GM23248 (cell line): ENCODE measurements around the gene TUBB2B. TPM values are rescaled to one million over a fixed set of nuclear protein-coding genes. Genes with fewer than 3 reads are reported as not detected.

Experiments
- DNase-seq: peaks from one replicate; pipeline ENCODE4 v3.0.0-alpha.2; 2015
- H2AFZ ChIP-seq: fragments of 200-600 bp; sonication (generic); 2 replicates; pipeline ENCODE4 v1.6.1; 2016; ENCODE audit warnings: antibody characterized with exemption
- H3F3A ChIP-seq: fragments of 200-600 bp; sonication (generic); 2 replicates; pipeline ENCODE4 v1.6.1; 2016; ENCODE audit warnings: mild to moderate bottlenecking, antibody characterized with exemption, mixed run types; ENCODE audit not compliant: insufficient read depth
- H3K27ac ChIP-seq: fragments of 200-600 bp; sonication (generic); 2 replicates; pipeline ENCODE4 v1.5.1; 2016; ENCODE audit warnings: mild to moderate bottlenecking
- H3K27me3 ChIP-seq: fragments of 200-600 bp; sonication (generic); replicated peaks from 2 replicates; pipeline ENCODE4 v1.6.1; 2016; ENCODE audit warnings: mild to moderate bottlenecking; ENCODE audit not compliant: insufficient read depth
- H3K36me3 ChIP-seq: fragments of 200-600 bp; sonication (generic); 2 replicates; pipeline ENCODE4 v1.6.1; 2016; ENCODE audit warnings: low read depth, mild to moderate bottlenecking
- H3K4me1 ChIP-seq: fragments of 200-600 bp; sonication (generic); 2 replicates; pipeline ENCODE4 v1.6.1; 2016; ENCODE audit warnings: mild to moderate bottlenecking; ENCODE audit not compliant: insufficient read depth
- H3K4me2 ChIP-seq: fragments of 200-600 bp; sonication (generic); one replicate; pipeline ENCODE4 v1.6.1; 2016; ENCODE audit warnings: mild to moderate bottlenecking; ENCODE audit not compliant: unreplicated experiment
- H3K4me3 ChIP-seq: fragments of 200-600 bp; sonication (generic); 2 replicates; pipeline ENCODE4 v1.5.1; 2016; ENCODE audit warnings: mild to moderate bottlenecking
- H3K79me2 ChIP-seq: fragments of 200-600 bp; sonication (generic); 2 replicates; pipeline ENCODE4 v1.6.1; 2016; ENCODE audit warnings: mild to moderate bottlenecking; ENCODE audit not compliant: insufficient read depth
- H3K9ac ChIP-seq: fragments of 200-600 bp; sonication (generic); 2 replicates; pipeline ENCODE4 v1.6.1; 2016; ENCODE audit warnings: mild to moderate bottlenecking
- H3K9me2 ChIP-seq: fragments of 200-600 bp; sonication (generic); 2 replicates; pipeline ENCODE4 v1.6.1; 2016; ENCODE audit warnings: mixed run types, mild to moderate bottlenecking, moderate library complexity; ENCODE audit not compliant: insufficient read depth
- H3K9me3 ChIP-seq: fragments of 200-600 bp; sonication (generic); one replicate; pipeline ENCODE4 v1.6.1; 2017; ENCODE audit warnings: low read depth
- H4K20me1 ChIP-seq: fragments of 200-600 bp; sonication (generic); 2 replicates; pipeline ENCODE4 v1.6.0; 2016; ENCODE audit not compliant: insufficient read depth
- EZH2 ChIP-seq: fragments of 200-600 bp; sonication (generic); IDR thresholded peaks from 2 replicates; pipeline ENCODE4 v1.6.1; 2018; ENCODE audit warnings: antibody characterized with exemption, mild to moderate bottlenecking; ENCODE audit not compliant: insufficient read depth, poor library complexity, severe bottlenecking
- EZH2phosphoT487 ChIP-seq: fragments of 200-600 bp; sonication (generic); IDR thresholded peaks from 2 replicates; pipeline ENCODE4 v1.6.1; 2018; ENCODE audit warnings: antibody characterized with exemption, moderate library complexity, mild to moderate bottlenecking, low read depth; ENCODE audit not compliant: insufficient read depth
- WGBS, 2 experiments: methylation state at CpG; one replicate each; pipeline ENCODE4 v1.1.6; 2015 to 2017; ENCODE audit warnings: low lambda C conversion rate in 2 of 2, low coverage in 1 of 2; ENCODE audit errors: missing lambda C conversion rate in 2 of 2; 5-methylcytosine and 5-hydroxymethylcytosine counted together
- in situ Hi-C: fragments of 300-500 bp; cut with MboI; formaldehyde crosslinking; loops from 2 replicates; pipeline ENCODE4 v1.15.0; 2020
- polyA plus RNA-seq: library from polyadenylated mRNA; unstranded; fragments of >200 nt; fragmentation: Nextera tagmentation; extraction: Ambion mirVana; gene quantifications from 2 replicates; pipeline ENCODE4 v1.2.1, GENCODE V29; 2016
- total RNA-seq: library from RNA; depleted of rRNA; stranded (reverse); fragments of >200 nt; shearing (Covaris generic); gene quantifications from 2 replicates; pipeline ENCODE4 v1.2.3, GENCODE V29; 2014

Gene TUBB2B
- total and polyA plus RNA-seq, 2 experiments from 2014 or later, result 8.5 to 9.0 TPM

DNA sequence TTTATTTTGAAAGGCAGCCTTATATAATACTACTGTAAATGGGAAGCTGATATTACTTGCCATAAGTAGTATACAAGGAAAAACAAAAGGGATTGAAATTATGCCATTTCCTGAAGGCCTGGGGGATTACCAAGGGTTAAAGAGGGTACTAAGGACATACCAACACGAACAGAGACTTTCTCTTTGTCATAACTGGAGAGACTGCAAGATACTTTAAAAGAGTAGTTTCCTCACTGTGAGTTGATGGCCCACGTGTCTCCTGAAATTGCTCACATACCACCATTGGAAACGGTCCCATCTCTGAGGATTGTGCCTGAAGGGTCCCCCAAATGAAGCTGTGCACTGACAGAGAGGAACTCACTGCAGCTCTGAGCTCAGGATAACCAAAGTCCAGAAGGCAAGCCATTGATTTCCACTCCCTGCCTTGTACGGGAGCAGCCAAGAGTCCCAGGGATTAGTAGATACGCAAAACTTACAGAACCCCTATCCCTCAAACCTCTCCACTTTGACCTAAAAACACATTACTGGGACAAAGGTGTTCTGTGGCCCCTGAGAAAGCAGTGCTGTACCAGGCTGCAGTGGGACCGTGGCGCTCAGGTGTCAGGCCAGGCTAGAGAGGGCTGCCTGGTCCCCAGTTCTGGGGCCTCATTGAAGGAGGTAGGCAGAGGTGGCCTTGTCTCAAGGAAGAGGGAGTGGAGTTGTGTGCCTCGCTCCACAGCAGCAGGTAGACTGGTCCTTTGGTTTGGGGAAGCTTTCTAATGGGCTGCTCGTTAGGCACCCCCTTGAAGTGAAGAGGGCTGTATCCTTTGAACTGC lies 46.5 kb upstream of the TUBB2B start:
- H4K20me1 ChIP-seq, result no peaks in the 10 kb centered on the region
- TF ChIP-seq EZH2phosphoT487 (no peak), EZH2 (no peak)
- H3K4me1 ChIP-seq, result no peaks in the 10 kb centered on the region
- no peak for DNase-seq
- 79 to 83% methylated on average over 9 of the region's 9 CpGs for WGBS, 2 experiments
- H3K4me2 ChIP-seq, result no peak overlapping the region
- H3K9ac ChIP-seq, result no peak overlapping the region
- no peaks in the 10 kb centered on the region for H3K27me3 ChIP-seq
- H3K9me2 ChIP-seq, result no peaks in the 10 kb centered on the region
- no peaks in the 10 kb centered on the region for H3K9me3 ChIP-seq
- H3K27ac ChIP-seq, result no peak overlapping the region
- in situ Hi-C loops, result loop anchor here (10.0 kb wide), 1 partner anchor 711 kb away; no protein-coding TSS in a partner anchor
- H3F3A ChIP-seq, result no peaks in the 10 kb centered on the region; the same call in 1 of the 2 replicates
- peaks cover 7% of the 10 kb centered on the region; the same call in 1 of the 2 replicates for H3K36me3 ChIP-seq
- no peak overlapping the region for H3K4me3 ChIP-seq
- no peak overlapping the region for H2AFZ ChIP-seq
- H3K79me2 ChIP-seq, result peaks cover 5% of the 10 kb centered on the region; the same call in 1 of the 2 replicates

DNA sequence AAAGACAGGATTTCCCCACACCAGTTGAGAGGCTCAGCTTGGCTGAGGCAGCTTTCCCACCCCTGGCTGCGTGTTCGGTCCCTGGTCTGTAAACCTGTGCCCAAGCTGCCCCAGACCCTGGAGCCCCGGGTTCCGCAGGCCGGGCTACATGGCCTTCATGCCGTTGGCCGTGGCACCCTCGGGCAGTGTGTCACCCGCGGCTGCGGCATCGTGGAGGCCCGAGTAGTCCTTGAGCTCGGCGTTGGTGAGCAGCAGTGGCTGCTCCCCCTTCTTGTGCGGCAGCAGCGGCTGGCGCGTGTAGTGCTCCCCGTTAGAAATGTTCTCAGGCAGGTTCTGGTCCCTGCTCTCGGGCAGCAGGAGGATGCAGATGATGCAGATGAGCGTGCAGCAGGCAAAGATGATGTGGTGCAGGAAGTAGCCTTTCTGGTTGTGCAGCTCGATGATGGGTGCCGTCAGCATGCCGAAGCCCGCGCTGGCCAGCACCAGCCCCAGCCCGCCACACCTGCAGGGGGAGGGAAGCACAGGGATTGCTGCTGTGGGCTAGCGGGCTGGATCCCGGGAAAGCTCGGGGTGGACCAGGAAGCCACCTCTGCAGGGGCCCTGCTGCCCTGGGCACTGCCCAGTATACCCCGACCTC lies 45.6 kb upstream of the TUBB2B start:
- Histone ChIP-seq H3K27me3 (no peaks in the 10 kb centered on the region), H3K9me2 (no peaks in the 10 kb centered on the region), H3K79me2 (peaks cover 5% of the 10 kb centered on the region; the same call in 1 of the 2 replicates), H3K9me3 (no peaks in the 10 kb centered on the region), H4K20me1 (no peaks in the 10 kb centered on the region), H3K4me3 (no peak overlapping the region), H3F3A (no peaks in the 10 kb centered on the region; the same call in 1 of the 2 replicates), H3K36me3 (peaks cover 7% of the 10 kb centered on the region; the same call in 1 of the 2 replicates), H3K27ac (no peak overlapping the region), H3K4me1 (no peaks in the 10 kb centered on the region), H3K9ac (no peak overlapping the region), H3K4me2 (no peak overlapping the region), H2AFZ (no peak overlapping the region)
- TF ChIP-seq EZH2phosphoT487, result no peak
- no peak for TF ChIP-seq EZH2
- in situ Hi-C loops, result loop anchor here (10.0 kb wide), 1 partner anchor 712 kb away; no protein-coding TSS in a partner anchor
- 93% methylated on average over 29 to 32 of the region's 32 CpGs for WGBS, 2 experiments
- DNase-seq, result no peak

DNA sequence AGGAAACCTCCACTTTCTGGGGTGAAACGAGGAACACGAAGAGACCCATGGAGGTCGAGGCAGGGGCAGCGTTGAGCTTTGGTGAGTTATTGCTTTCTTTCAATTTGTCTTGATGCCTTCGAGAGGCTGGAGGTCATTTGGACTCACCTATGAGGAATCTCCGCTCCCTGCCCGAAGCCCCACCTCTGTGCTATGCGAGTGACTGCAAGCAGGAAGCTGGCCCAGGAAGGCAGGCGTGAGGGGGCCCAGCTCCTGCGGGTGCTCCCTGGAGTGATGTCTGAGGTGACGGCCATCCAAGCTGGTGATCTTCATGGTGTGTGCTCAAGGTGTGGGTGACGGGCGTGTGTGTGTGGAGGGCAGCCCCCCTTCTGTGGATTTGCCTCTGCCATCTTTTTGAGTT lies 44.3 kb upstream of the TUBB2B start:
- H4K20me1 ChIP-seq, result no peaks in the 10 kb centered on the region

DNA sequence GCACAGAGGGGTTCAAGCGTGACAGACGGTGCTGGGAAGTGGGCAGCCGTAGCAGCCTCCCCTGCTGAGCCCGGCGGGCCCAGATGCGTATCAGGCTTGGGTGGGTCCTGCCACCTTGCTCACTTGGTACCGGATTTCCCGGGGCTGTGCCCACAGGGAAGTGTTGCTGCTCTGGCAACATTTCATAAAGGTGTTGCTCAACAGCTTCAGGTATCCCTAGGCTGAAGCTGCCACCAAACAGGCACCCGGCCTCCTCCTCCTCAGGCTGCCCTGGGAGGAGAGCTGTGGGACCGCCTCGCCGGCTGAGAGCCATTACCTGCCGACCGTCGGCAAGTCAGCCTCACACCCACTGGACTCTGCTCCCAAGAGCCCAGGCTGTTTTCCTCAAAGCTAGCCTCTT lies 42.8 kb upstream of the TUBB2B start:
- Histone ChIP-seq H3F3A (no peaks in the 10 kb centered on the region; the same call in 1 of the 2 replicates), H3K27ac (no peak overlapping the region), H3K9me3 (no peaks in the 10 kb centered on the region), H3K4me1 (no peaks in the 10 kb centered on the region), H3K4me3 (no peak overlapping the region), H3K79me2 (peaks cover 13% of the 10 kb centered on the region; the same call in 1 of the 2 replicates), H4K20me1 (no peaks in the 10 kb centered on the region), H3K9me2 (no peaks in the 10 kb centered on the region), H2AFZ (no peak overlapping the region), H3K27me3 (no peaks in the 10 kb centered on the region), H3K9ac (no peak overlapping the region), H3K4me2 (no peak overlapping the region), H3K36me3 (peaks cover 7% of the 10 kb centered on the region; the same call in 1 of the 2 replicates)
- in situ Hi-C loops, result loop anchor here (10.0 kb wide), 1 partner anchor 715 kb away; no protein-coding TSS in a partner anchor
- DNase-seq, result no peak
- WGBS, 2 experiments, result 83 to 90% methylated on average over 14 to 15 of the region's 15 CpGs
- TF ChIP-seq EZH2phosphoT487 (no peak), EZH2 (no peak)

More for the DNA sequence above, 44.3 kb upstream of the TUBB2B start:
- no peaks in the 10 kb centered on the region for H3K9me2 ChIP-seq
- peaks cover 7% of the 10 kb centered on the region; the same call in 1 of the 2 replicates for H3K36me3 ChIP-seq
- TF ChIP-seq EZH2, result no peak
- no peak for TF ChIP-seq EZH2phosphoT487
- H3K9ac ChIP-seq, result no peak overlapping the region
- no peak for DNase-seq
- no peaks in the 10 kb centered on the region for H3K4me1 ChIP-seq
- H3K27ac ChIP-seq, result no peak overlapping the region
- 92 to 95% methylated on average over 13 of the region's 13 CpGs for WGBS, 2 experiments
- no peak overlapping the region for H2AFZ ChIP-seq
- no peak overlapping the region for H3K4me3 ChIP-seq
- no peaks in the 10 kb centered on the region for H3K9me3 ChIP-seq
- no peaks in the 10 kb centered on the region; the same call in 1 of the 2 replicates for H3F3A ChIP-seq
- H3K79me2 ChIP-seq, result peaks cover 13% of the 10 kb centered on the region; the same call in 1 of the 2 replicates
- H3K4me2 ChIP-seq, result no peak overlapping the region
- H3K27me3 ChIP-seq, result no peaks in the 10 kb centered on the region
- in situ Hi-C loops, result loop anchor here (10.0 kb wide), 1 partner anchor 713 kb away; no protein-coding TSS in a partner anchor
